Sigmoid colon (tissue), 3 donors: ENCODE data around the gene ABCC4.

Experiments
- CTCF ChIP-seq, 4 experiments: fragments of 450-650 bp in 3 of 4; fragments of 200-600 bp in 1 of 4; IDR thresholded peaks; one replicate each; pipeline ENCODE4 v1.5.1; 2016 to 2019; ENCODE audit warnings: antibody characterized with exemption in 4 of 4, mild to moderate bottlenecking in 3 of 4, moderate library complexity in 2 of 4
- POLR2A ChIP-seq, 2 donors: fragments of 450-650 bp; IDR thresholded peaks; one replicate each; pipeline ENCODE4 v1.6.1; 2016; ENCODE audit warnings: antibody characterized with exemption in 2 of 2, mild to moderate bottlenecking in 2 of 2, moderate library complexity in 2 of 2

GRCh38 chr13:95003019-95003813 is 298.0 kb downstream of the ABCC4 start:
- TF ChIP-seq CTCF (IDR thresholded peaks at IDR 0.05) (no peak), POLR2A (IDR thresholded peaks at IDR 0.05) (no peak)
